H54 (cell line): ENCODE measurements around the gene TMEM94.
"Not testable (repeated sequence)": the region's sequence is repeated elsewhere in the genome, so short reads cannot be mapped to it uniquely, and the experiment has no call there.

ENCODE experiments used
- DNase-seq: peaks from one replicate; pipeline ENCODE4 v3.0.0; 2011; ENCODE audit warnings: low spot score, mixed read lengths; ENCODE audit not compliant: insufficient read length
- FAIRE-seq: peaks from 3 replicates; lab custom pipeline; 2011; peaks lifted over from hg19 to GRCh38; lab: Jason Lieb, UNC
- POLR2A ChIP-seq: IDR thresholded peaks from 2 replicates; pipeline ENCODE4 v1.6.1; 2011; ENCODE audit warnings: low read depth, mild to moderate bottlenecking, low read length

The TMEM94 gene

GRCh38 chr17:75476752-75477489 is 20.5 kb downstream of the TMEM94 start:
- no peak for DNase-seq
- TF ChIP-seq POLR2A: no peak
- FAIRE-seq: no peak

- not testable (repeated sequence) for DNase-seq, FAIRE-seq
Measured at GRCh38 chr17:75477490-75477862, 21.0 kb downstream of the TMEM94 start.

GRCh38 chr17:75478508-75478907 is 22.1 kb downstream of the TMEM94 start:
- DNase-seq (no peak), FAIRE-seq (no peak)
- no peak for TF ChIP-seq POLR2A

GRCh38 chr17:75480281-75480680 is 23.8 kb downstream of the TMEM94 start:
- FAIRE-seq (no peak), DNase-seq (no peak)
- no peak for TF ChIP-seq POLR2A

GRCh38 chr17:75481194-75482068 is 25.0 kb downstream of the TMEM94 start:
- no peak for TF ChIP-seq POLR2A
- DNase-seq: no peak
- no peak for FAIRE-seq

GRCh38 chr17:75482098-75482942 is 25.9 kb downstream of the TMEM94 start:
- TF ChIP-seq POLR2A: no peak
- FAIRE-seq: no peak

GRCh38 chr17:75485688-75486087 is 29.3 kb downstream of the TMEM94 start:
- no peak for TF ChIP-seq POLR2A
- no peak for FAIRE-seq
- DNase-seq: no peak

More at GRCh38 chr17:75482098-75482942, 25.9 kb downstream of the TMEM94 start:
- DNase-seq: no peak

GRCh38 chr17:75486151-75486550 is 29.7 kb downstream of the TMEM94 start:
- TF ChIP-seq POLR2A: no peak
- FAIRE-seq (no peak), DNase-seq (no peak)

GRCh38 chr17:75486951-75487350 is 30.5 kb downstream of the TMEM94 start:
- FAIRE-seq: no peak
- no peak for TF ChIP-seq POLR2A
- DNase-seq: no peak

- FAIRE-seq (no peak), DNase-seq (no peak)
- TF ChIP-seq POLR2A: no peak
Measured at GRCh38 chr17:75487351-75488070, 31.1 kb downstream of the TMEM94 start.

- FAIRE-seq: no peak
- no peak for DNase-seq
- no peak for TF ChIP-seq POLR2A
Measured at GRCh38 chr17:75488693-75489510, 32.5 kb downstream of the TMEM94 start.

- TF ChIP-seq POLR2A: no peak
- DNase-seq (no peak), FAIRE-seq (no peak)
Measured at GRCh38 chr17:75489511-75489955, 33.1 kb downstream of the TMEM94 start.

GRCh38 chr17:75490173-75490743 is 33.8 kb downstream of the TMEM94 start:
- no peak for TF ChIP-seq POLR2A
- DNase-seq (no peak), FAIRE-seq (no peak)
